ENCODE measurements around the gene NAALADL1. TPM values are rescaled to one million over a fixed set of nuclear protein-coding genes. Genes with fewer than 3 reads are reported as not detected.
"Not testable (repeated sequence)": the region's sequence is repeated elsewhere in the genome, so short reads cannot be mapped to it uniquely, and the experiment has no call there.

NAALADL1 gene
- polyA plus RNA-seq, 1 experiment, result 38.7 TPM

DNA sequence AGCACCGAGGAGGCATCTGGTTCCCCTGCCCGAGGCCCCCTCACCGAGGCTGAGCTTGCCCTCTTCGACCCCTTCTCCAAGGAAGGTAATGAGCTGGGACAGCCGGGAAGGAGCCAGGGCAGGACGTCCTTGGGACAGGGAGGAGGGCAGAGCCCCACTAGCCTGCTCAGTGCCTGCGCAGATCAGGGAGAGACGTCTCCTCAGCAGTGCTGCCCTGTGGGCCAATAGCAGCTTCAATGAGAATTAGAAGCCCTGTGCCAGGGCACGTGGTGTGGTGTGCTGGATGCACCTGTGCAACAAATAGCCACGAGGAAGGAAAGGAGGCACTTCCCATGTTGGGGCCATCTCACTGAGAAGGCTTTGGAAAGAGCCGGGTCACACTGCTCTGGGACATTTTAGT, 22.8 kb downstream of the NAALADL1 start:
- H3K27me3 ChIP-seq (ENCODE audit: control insufficient read depth, insufficient read depth, low read length), result no peaks in the 10 kb centered on the region
- TF ChIP-seq, protein P1, sequence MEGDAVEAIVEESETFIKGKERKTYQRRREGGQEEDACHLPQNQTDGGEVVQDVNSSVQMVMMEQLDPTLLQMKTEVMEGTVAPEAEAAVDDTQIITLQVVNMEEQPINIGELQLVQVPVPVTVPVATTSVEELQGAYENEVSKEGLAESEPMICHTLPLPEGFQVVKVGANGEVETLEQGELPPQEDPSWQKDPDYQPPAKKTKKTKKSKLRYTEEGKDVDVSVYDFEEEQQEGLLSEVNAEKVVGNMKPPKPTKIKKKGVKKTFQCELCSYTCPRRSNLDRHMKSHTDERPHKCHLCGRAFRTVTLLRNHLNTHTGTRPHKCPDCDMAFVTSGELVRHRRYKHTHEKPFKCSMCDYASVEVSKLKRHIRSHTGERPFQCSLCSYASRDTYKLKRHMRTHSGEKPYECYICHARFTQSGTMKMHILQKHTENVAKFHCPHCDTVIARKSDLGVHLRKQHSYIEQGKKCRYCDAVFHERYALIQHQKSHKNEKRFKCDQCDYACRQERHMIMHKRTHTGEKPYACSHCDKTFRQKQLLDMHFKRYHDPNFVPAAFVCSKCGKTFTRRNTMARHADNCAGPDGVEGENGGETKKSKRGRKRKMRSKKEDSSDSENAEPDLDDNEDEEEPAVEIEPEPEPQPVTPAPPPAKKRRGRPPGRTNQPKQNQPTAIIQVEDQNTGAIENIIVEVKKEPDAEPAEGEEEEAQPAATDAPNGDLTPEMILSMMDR (IDR thresholded peaks at IDR 0.05; ENCODE audit: insufficient read depth, low read depth, low read length), result no peak
- ChIA-PET POLR2A (no interaction called here), CTCF (no interaction called here)
- H3K4me3 ChIP-seq (ENCODE audit: low read depth, low read length), result no peak overlapping the region
- peaks cover 22% of the 10 kb centered on the region for H3K36me3 ChIP-seq (ENCODE audit: control insufficient read depth, insufficient read depth, low read length)
- DNase-seq (ENCODE audit: low read depth), result no peak

DNA sequence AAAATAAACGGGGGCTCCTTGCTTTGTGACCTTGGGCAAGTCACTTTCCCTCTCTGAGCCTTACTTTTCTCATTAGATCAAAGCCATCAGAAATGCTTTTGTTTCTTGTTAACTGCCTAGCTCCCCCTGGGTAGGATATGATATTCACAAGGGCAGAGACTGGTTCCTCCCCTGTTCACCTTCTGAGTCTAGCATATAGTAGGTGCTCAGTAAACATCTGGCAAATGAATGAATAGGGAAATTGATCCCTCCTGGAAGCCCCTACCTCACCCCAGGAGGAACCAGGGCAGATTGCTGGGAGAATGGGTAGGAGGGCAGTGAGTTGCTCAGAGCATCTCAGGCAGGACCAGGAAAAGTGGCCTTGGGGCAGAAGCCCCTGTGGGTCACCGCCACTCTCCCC, 23.9 kb downstream of the NAALADL1 start:
- no peaks in the 10 kb centered on the region for H3K27me3 ChIP-seq (ENCODE audit: control insufficient read depth, insufficient read depth, low read length)
- ChIA-PET CTCF (no interaction called here), POLR2A (no interaction called here)
- no peak overlapping the region for H3K4me3 ChIP-seq (ENCODE audit: low read depth, low read length)
- TF ChIP-seq, protein P1 (IDR thresholded peaks at IDR 0.05; ENCODE audit: insufficient read depth, low read depth, low read length), result no peak
- DNase-seq (ENCODE audit: low read depth), result no peak
- peaks cover 21% of the 10 kb centered on the region for H3K36me3 ChIP-seq (ENCODE audit: control insufficient read depth, insufficient read depth, low read length)

DNA sequence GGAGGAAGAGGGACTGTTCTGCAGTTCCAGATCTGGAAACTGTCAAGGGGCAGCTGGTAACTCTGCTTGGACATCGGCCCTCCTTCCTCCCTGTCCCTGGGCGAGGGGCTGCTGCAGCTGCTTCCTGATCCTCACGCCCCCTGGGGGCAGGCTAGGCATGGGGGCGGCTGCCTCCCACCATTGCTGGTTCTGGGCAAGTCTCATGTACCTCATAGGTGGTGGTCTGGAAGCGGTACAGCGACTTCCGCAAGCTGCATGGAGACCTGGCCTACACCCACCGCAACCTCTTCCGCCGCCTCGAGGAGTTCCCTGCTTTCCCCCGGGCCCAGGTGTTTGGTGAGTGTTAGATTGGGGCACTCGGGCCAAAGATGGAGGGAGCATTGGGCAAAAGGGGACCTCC, 26.1 kb downstream of the NAALADL1 start:
- TF ChIP-seq, protein P1 (IDR thresholded peaks at IDR 0.05; ENCODE audit: insufficient read depth, low read depth, low read length), result no peak
- ChIA-PET CTCF (interaction anchor here (2.0 kb wide), 1 partner anchor 18 kb away, joined by 5 read pairs; the partner anchor contains the start of gene ARL2), POLR2A (no interaction called here)
- H3K27me3 ChIP-seq (ENCODE audit: control insufficient read depth, insufficient read depth, low read length), result no peaks in the 10 kb centered on the region
- H3K4me3 ChIP-seq (ENCODE audit: low read depth, low read length), result no peak overlapping the region
- DNase-seq (ENCODE audit: low read depth), result no peak
- H3K36me3 ChIP-seq (ENCODE audit: control insufficient read depth, insufficient read depth, low read length), result peaks cover 15% of the 10 kb centered on the region

DNA sequence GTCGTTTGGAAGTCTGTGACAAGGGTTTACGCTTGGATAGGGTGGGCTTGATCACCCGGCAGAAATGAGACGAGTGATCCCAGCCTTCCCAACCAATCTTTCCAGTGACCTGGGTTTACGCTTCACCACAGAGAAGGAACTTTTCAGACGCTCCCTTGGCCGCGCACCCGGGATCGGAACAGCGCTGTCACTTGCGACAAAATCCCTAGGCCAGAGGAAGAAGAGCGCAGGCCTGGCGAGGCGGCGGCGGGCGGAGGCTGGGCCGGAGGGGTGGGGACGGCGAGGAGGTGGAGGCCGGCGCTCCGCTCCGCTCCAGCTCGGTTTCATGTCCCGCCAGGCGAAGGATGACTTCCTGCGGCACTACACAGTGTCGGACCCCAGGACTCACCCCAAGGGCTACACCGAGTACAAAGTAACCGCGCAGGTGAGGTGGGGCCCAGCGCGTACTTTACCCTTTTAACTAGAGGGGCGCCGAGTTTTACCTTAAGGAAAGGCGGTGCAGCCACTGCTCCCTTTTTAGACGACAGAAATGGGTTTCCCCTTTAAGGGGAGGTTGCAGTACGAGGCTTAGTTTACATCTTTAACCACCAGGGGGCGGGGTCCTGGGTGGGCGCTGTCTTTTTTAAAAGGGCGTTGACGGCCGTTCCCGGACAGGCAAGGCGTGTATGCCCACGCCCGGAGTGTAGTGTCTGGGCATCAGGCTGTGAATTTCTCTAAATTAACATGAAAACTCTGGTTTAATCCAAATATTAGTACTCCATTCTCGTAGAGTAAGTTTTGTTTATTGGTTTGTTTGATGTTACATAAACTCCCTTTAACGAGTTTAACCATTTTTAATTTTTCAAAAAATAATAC, 30.9 kb downstream of the NAALADL1 start, which contains the start of gene SNX15:
Gene SNX15 (plus strand): TSS at position 227 of the 855 bp plus-strand sequence. CDS start 99 bp downstream, at position 326.
- ChIA-PET POLR2A (no interaction called here), CTCF (interaction anchor here (0.7 to 6.6 kb wide), 6 partner anchors 9 to 91 kb away, joined by 3 to 56 read pairs (median 3); partner anchors contain the start of genes ARL2 and ZNHIT2)
- DNase-seq (ENCODE audit: low read depth), result peak; percentile 75
- H3K4me3 ChIP-seq (ENCODE audit: low read depth, low read length), result peak within 1 kb of the TSS; percentile 61
- H3K36me3 ChIP-seq (ENCODE audit: control insufficient read depth, insufficient read depth, low read length), result peaks cover 5% of the 10 kb centered on the region; the same call in 1 of the 2 replicates
- no peaks in the 10 kb centered on the region for H3K27me3 ChIP-seq (ENCODE audit: control insufficient read depth, insufficient read depth, low read length)
- TF ChIP-seq, protein P1 (IDR thresholded peaks at IDR 0.05; ENCODE audit: insufficient read depth, low read depth, low read length), result peak; percentile 81

DNA sequence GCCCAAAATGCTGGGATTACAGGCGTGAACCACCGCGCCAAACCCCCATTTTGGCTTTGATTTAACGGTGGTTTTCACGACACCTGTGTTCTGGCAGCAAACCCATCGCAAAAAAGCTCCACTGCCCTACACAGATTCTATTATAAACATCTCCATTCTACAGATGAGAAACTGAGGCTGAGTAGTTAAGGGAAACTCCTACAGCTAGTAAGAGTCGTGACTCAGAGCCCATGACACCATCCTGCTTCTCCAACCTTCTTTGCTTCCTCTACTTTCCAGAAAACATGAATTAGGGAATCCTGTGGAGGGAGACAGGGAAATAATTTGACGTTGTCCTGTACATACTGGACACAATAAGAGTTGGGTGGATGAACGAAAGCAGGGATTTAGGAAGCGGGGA, 31.5 kb downstream of the NAALADL1 start:
- no peak for DNase-seq (ENCODE audit: low read depth)
- Histone ChIP-seq H3K4me3 (ENCODE audit: low read depth, low read length) (peak overlapping the region; percentile 61), H3K27me3 (ENCODE audit: control insufficient read depth, insufficient read depth, low read length) (no peaks in the 10 kb centered on the region), H3K36me3 (ENCODE audit: control insufficient read depth, insufficient read depth, low read length) (no peaks in the 10 kb centered on the region; the same call in 1 of the 2 replicates)
- ChIA-PET CTCF (interaction anchor here (0.7 to 6.6 kb wide), 7 partner anchors 9 to 92 kb away, joined by 3 to 56 read pairs (median 3); partner anchors contain the start of genes ARL2 and ZNHIT2), POLR2A (no interaction called here)
- TF ChIP-seq, protein P1 (IDR thresholded peaks at IDR 0.05; ENCODE audit: insufficient read depth, low read depth, low read length), result no peak

DNA sequence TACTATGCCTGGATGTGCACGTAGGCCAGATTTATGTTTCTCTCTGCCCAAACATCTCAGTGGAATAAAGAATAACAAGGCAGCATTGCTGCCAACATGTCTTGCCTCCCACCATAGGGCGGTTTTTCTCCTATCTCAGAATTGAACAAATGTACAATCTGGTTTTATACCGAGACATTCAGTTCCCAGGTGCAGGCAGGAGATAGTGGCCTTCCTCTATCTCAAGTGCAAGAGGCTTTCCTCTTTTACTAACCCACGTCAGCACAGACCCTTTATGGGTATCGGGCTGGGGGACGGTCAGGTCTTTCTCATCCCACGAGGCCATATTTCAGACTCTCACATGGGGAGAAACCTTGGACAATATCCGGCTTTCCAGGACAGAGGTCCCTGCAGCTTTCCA, 34.9 kb downstream of the NAALADL1 start:
- POLR2A ChIA-PET; H3K4me3 ChIP-seq (ENCODE audit: low read depth, low read length); H3K36me3 ChIP-seq (ENCODE audit: control insufficient read depth, insufficient read depth, low read length); DNase-seq (ENCODE audit: low read depth); H3K27me3 ChIP-seq (ENCODE audit: control insufficient read depth, insufficient read depth, low read length): not testable (repeated sequence)
- CTCF ChIA-PET, result interaction anchor here (1.6 to 6.6 kb wide), 2 partner anchors 9 to 10 kb away, joined by 7 to 56 read pairs; partner anchors contain the start of gene ARL2

Data from BJ (cell line).